Gastrocnemius medialis (tissue), 4 donors: ENCODE measurements around the gene IL4. TPM values are rescaled to one million over a fixed set of nuclear protein-coding genes. Genes with fewer than 3 reads are reported as not detected.

Experiments
- ATAC-seq, 2 donors: fragments of 150-250 bp; one replicate each; pipeline ENCODE4 v1.9.1; 2016
- DNase-seq, 2 donors: peaks; one replicate each; pipeline ENCODE4 v3.0.0-alpha.2; 2019
- H3K27ac ChIP-seq, 4 donors: fragments of 200-600 bp; sonication (generic); 1 replicate in 1 of 4; 2 replicates in 3 of 4; pipeline ENCODE4 v1.5.1; 2016 to 2018; ENCODE audit warnings: mild to moderate bottlenecking in 2 of 4, moderate library complexity in 1 of 4
- H3K27me3 ChIP-seq, 3 donors: fragments of 200-600 bp; sonication (generic) in 2 of 3; 1 replicate in 1 of 3; 2 replicates in 2 of 3; pipeline versions ENCODE4 v1.5.1 to v1.6.0; 2016 to 2019; ENCODE audit warnings: mild to moderate bottlenecking in 1 of 3, moderate library complexity in 1 of 3
- H3K36me3 ChIP-seq, 2 donors: fragments of 200-600 bp; sonication (generic) in 1 of 2; one replicate each; pipeline ENCODE4 v1.5.1; 2017 to 2018
- H3K4me1 ChIP-seq, 2 donors: fragments of 200-600 bp; sonication (generic) in 1 of 2; one replicate each; pipeline ENCODE4 v1.5.1; 2016 to 2017; ENCODE audit warnings: mild to moderate bottlenecking in 2 of 2
- H3K4me3 ChIP-seq, 4 donors: fragments of 200-600 bp; sonication (generic) in 3 of 4; 1 replicate in 1 of 4; 2 replicates in 3 of 4; pipeline ENCODE4 v1.5.1; 2016 to 2019; ENCODE audit warnings: mild to moderate bottlenecking in 2 of 4
- H3K9me3 ChIP-seq, 3 donors: fragments of 200-600 bp; sonication (generic) in 2 of 3; 1 replicate in 1 of 3; 2 replicates in 2 of 3; pipeline ENCODE4 v1.5.1; 2016 to 2019
- POLR2A ChIP-seq, 2 donors: fragments of 450-650 bp; IDR thresholded peaks; one replicate each; pipeline ENCODE4 v1.6.1; 2017; ENCODE audit warnings: antibody characterized with exemption in 2 of 2, mild to moderate bottlenecking in 2 of 2, moderate library complexity in 2 of 2
- in situ Hi-C, 4 donors: fragments of 200-750 bp; cut with MboI; loops; one replicate each; pipeline versions ENCODE4 v1.15.0 to v1.8.0; 2017; ENCODE audit warnings: low sequenced_read_pairs in 4 of 4
- intact Hi-C: fragments of 100-400 bp; cut with DNase I; formaldehyde crosslinking; loops from one replicate; pipeline ENCODE4 v1.15.1; 2023; ENCODE audit warnings: low total_unique reads
- total RNA-seq, 4 donors: library from RNA; depleted of rRNA; stranded (reverse); fragments of >200 nt; gene quantifications; one replicate each; pipeline versions ENCODE4 v1.1.0 to v1.2.3, GENCODE V29; 2016
- TF ChIP-seq, protein P1 (sequence below), 5 experiments: fragments of 450-650 bp in 3 of 5; fragments of 200-600 bp in 2 of 5; sonication (generic) in 2 of 5; IDR thresholded peaks in 4 of 5; conservative IDR thresholded peaks in 1 of 5; 1 replicate in 4 of 5; 2 replicates in 1 of 5; pipeline ENCODE4 v1.5.1; 2016 to 2019; ENCODE audit warnings: antibody characterized with exemption in 5 of 5, mild to moderate bottlenecking in 3 of 5, moderate library complexity in 3 of 5

The IL4 gene
- total RNA-seq, 4 donors from 2014 or later = not detected

DNA sequence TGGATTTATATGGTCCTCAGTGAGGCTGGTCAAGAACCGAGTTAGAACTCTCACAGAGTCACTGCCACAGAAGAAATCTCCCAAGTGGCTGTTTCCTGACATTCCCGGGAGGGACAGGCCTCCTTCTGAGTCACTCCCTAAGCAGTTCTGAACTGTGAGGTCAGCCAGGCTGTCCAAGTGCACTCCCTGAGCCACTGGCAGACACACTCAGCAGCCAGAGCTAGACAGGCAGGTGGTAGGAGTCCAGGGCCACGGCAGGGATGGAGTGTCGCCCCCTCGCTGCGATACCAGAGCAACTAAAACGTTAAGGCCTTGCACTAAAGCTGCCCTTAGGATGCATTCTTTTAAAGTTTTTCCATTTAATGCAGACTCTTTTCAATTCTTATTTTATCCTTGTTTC is 3.4 kb downstream of the IL4 start:
- in situ Hi-C loops (no loop called here), intact Hi-C loops (no loop called here)
- no peak overlapping the region for H3K4me3 ChIP-seq
- H3K36me3 ChIP-seq = no peaks in the 10 kb centered on the region
- H3K9me3 ChIP-seq = no peaks in the 10 kb centered on the region
- H3K4me1 ChIP-seq = no peaks in the 10 kb centered on the region
- DNase-seq (no peak), ATAC-seq (no peak)
- H3K27ac ChIP-seq = no peak overlapping the region
- TF ChIP-seq POLR2A (IDR thresholded peaks at IDR 0.05) = no peak
- TF ChIP-seq, protein P1, sequence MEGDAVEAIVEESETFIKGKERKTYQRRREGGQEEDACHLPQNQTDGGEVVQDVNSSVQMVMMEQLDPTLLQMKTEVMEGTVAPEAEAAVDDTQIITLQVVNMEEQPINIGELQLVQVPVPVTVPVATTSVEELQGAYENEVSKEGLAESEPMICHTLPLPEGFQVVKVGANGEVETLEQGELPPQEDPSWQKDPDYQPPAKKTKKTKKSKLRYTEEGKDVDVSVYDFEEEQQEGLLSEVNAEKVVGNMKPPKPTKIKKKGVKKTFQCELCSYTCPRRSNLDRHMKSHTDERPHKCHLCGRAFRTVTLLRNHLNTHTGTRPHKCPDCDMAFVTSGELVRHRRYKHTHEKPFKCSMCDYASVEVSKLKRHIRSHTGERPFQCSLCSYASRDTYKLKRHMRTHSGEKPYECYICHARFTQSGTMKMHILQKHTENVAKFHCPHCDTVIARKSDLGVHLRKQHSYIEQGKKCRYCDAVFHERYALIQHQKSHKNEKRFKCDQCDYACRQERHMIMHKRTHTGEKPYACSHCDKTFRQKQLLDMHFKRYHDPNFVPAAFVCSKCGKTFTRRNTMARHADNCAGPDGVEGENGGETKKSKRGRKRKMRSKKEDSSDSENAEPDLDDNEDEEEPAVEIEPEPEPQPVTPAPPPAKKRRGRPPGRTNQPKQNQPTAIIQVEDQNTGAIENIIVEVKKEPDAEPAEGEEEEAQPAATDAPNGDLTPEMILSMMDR (IDR thresholded peaks at IDR 0.05 in 4 of 5, conservative IDR thresholded peaks at IDR 0.05 in 1 of 5) = no peak
- H3K27me3 ChIP-seq = no peaks in the 10 kb centered on the region

- TF ChIP-seq, protein P1 (IDR thresholded peaks at IDR 0.05 in 4 of 5, conservative IDR thresholded peaks at IDR 0.05 in 1 of 5) = no peak
- TF ChIP-seq POLR2A (IDR thresholded peaks at IDR 0.05) = no peak
- Histone ChIP-seq H3K4me1 (no peaks in the 10 kb centered on the region), H3K27me3 (no peaks in the 10 kb centered on the region), H3K4me3 (no peak overlapping the region), H3K9me3 (no peaks in the 10 kb centered on the region), H3K36me3 (no peaks in the 10 kb centered on the region), H3K27ac (no peak overlapping the region)
- DNase-seq = no peak
- no peak for ATAC-seq
- intact Hi-C loops = no loop called here
- in situ Hi-C loops = no loop called here
These were observed 4.1 kb downstream of the IL4 start for GRCh38 chr5:132677682-132678400.

DNA sequence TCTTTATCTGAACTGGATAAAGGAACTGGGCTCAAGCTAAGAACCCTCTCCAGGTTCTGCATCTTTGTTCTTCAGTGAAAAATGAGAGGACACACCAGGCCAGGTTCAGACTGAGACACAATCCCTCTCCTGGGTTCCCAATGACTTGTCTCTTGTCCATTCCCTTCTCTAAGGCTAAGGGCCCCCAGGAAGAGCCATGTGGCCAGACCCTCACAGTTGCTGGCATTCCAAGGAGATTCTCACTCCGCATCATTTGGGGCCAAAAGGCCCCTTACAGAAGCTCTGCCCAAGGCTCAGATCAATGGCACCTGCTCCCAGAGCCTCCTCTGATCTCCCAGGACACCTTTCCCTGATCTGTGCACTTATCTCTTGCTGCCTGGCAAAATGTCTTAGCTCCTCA is 4.9 kb downstream of the IL4 start:
- ATAC-seq (no peak), DNase-seq (no peak)
- Histone ChIP-seq H3K36me3 (no peaks in the 10 kb centered on the region), H3K4me1 (no peaks in the 10 kb centered on the region), H3K9me3 (no peaks in the 10 kb centered on the region), H3K27ac (no peak overlapping the region), H3K27me3 (no peaks in the 10 kb centered on the region), H3K4me3 (no peak overlapping the region)
- intact Hi-C loops (no loop called here), in situ Hi-C loops (no loop called here)
- no peak for TF ChIP-seq POLR2A (IDR thresholded peaks at IDR 0.05)
- TF ChIP-seq, protein P1 (IDR thresholded peaks at IDR 0.05 in 4 of 5, conservative IDR thresholded peaks at IDR 0.05 in 1 of 5) = no peak

DNA sequence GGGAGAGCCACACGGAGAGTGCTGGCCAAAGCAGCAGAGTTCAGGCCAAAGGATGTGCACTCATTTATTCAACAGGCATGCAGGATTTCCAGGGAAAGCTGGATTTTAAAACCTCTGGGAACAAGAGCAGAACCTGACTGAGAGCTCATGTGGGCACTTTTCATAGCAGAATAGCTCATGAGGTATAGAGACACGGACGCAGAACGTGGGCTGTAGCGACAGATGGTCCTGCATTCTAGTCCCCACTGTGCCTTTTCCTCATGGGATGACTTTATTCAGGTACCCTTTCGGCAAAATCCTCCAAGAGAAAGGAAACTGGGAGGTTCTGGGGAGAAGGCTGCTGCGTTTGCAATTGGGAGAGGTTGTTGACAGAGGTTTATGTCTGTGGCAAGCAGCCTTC is 5.4 kb downstream of the IL4 start:
- intact Hi-C loops = no loop called here

DNA sequence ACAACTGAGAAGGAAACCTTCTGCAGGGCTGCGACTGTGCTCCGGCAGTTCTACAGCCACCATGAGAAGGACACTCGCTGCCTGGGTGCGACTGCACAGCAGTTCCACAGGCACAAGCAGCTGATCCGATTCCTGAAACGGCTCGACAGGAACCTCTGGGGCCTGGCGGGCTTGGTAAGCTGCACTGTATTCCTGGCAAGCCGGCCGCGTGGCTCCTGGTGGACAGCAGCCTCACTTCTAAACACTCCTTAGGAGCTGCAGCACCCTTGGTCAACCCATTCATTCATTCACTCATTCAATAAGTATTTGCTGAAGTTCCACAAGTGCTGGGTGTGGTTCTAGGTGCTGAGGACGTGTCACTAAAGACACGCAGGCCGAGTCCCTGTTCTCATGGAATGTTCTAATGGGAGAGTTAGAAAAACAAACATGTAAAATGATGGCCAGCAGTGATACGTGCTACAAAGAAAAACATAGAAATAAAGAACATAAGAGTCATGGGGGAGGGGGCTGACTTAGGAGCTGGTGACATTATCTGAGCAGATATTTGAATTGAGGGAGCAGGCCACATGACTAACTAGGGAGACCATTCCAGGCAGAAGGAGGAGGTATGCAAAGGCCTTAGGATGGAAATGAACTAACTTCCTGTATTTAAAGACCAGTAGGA is 6.1 kb downstream of the IL4 start:
- in situ Hi-C loops = no loop called here
- ATAC-seq (no peak), DNase-seq (no peak)
- H3K4me1 ChIP-seq = no peaks in the 10 kb centered on the region
- no peaks in the 10 kb centered on the region for H3K27me3 ChIP-seq
- no peak overlapping the region for H3K27ac ChIP-seq
- no peaks in the 10 kb centered on the region for H3K9me3 ChIP-seq
- intact Hi-C loops = no loop called here
- TF ChIP-seq POLR2A (IDR thresholded peaks at IDR 0.05) = no peak
- TF ChIP-seq, protein P1 (IDR thresholded peaks at IDR 0.05 in 4 of 5, conservative IDR thresholded peaks at IDR 0.05 in 1 of 5) = no peak
- H3K4me3 ChIP-seq = no peak overlapping the region
- no peaks in the 10 kb centered on the region for H3K36me3 ChIP-seq

More for the DNA sequence above, 5.4 kb downstream of the IL4 start:
- Histone ChIP-seq H3K4me1 (no peaks in the 10 kb centered on the region), H3K36me3 (no peaks in the 10 kb centered on the region), H3K27me3 (no peaks in the 10 kb centered on the region), H3K4me3 (no peak overlapping the region), H3K27ac (no peak overlapping the region), H3K9me3 (no peaks in the 10 kb centered on the region)
- DNase-seq (no peak), ATAC-seq (no peak)
- no peak for TF ChIP-seq POLR2A (IDR thresholded peaks at IDR 0.05)
- in situ Hi-C loops = no loop called here
